K562 (cell line): Measurements from ENCODE around the gene SFXN5. TPM values are rescaled to one million over a fixed set of nuclear protein-coding genes. Genes with fewer than 3 reads are reported as not detected.

Source experiments
- ATAC-seq: fragments of 200-7000 bp; cut with Tn5 transposase; 3 replicates; pipeline ENCODE4 v1.9.1; 2020; ENCODE audit warnings: moderate library complexity
- BruUV-seq: library from RNA; stranded (reverse); fragments of 400-500 nt; replicated peaks from 2 replicates; lab custom pipeline; 2021; lab: Mats Ljungman, UMichigan
- CTCF ChIA-PET: fragments of 300-600 bp; formaldehyde crosslinking; extraction: SDS; loops from one replicate; lab custom pipeline; 2021; ENCODE audit warnings: low intra/inter-chr PET ratio; lab: Yijun Ruan, JAX
- POLR2A ChIA-PET: fragments of 300-600, 350-650 bp; sonication (Branson Sonifier 250); formaldehyde crosslinking; extraction: SDS; loops from one replicate; lab custom pipeline; 2021; ENCODE audit warnings: antibody characterized with exemption, inconsistent platforms; lab: Yijun Ruan, JAX
- DNase-seq, 4 experiments: peaks; one replicate each; pipeline versions ENCODE4 v3.0.0 to v3.0.0-alpha.2; 2011 to 2018; ENCODE audit warnings: low spot score in 3 of 4, mixed read lengths in 3 of 4; ENCODE audit errors: extremely low read depth in 1 of 4
- FAIRE-seq: peaks from 2 replicates; lab custom pipeline; 2011; peaks lifted over from hg19 to GRCh38; lab: Jason Lieb, UNC
- H2AFZ ChIP-seq: 2 replicates; pipeline ENCODE4 v1.6.0; 2011; ENCODE audit warnings: low read depth, low read length, control low read depth, inconsistent platforms
- H3K27ac ChIP-seq: fragments of 200-600 bp; 3 replicates; pipeline ENCODE4 v1.8.0; 2011; ENCODE audit warnings: low read depth, mild to moderate bottlenecking, control low read depth, inconsistent platforms, low read length, moderate library complexity, mixed read lengths; ENCODE audit errors: extremely low read depth
- H3K27me3 ChIP-seq, 2 experiments: fragments of 300-600 bp in 1 of 2; 2 replicates in 1 of 2; 3 replicates in 1 of 2; pipeline versions ENCODE4 v1.6.0 to v1.8.0; 2011; ENCODE audit warnings: inconsistent platforms in 2 of 2, low read length in 2 of 2, mild to moderate bottlenecking in 1 of 2, mixed read lengths in 1 of 2, moderate library complexity in 1 of 2; ENCODE audit not compliant: control insufficient read depth in 2 of 2, insufficient read depth in 2 of 2
- H3K36me3 ChIP-seq: fragments of 300-600 bp; 3 replicates; pipeline ENCODE4 v1.8.0; 2011; ENCODE audit warnings: mild to moderate bottlenecking, low read length, inconsistent platforms; ENCODE audit not compliant: control insufficient read depth, insufficient read depth
- H3K4me1 ChIP-seq, 2 experiments: fragments of 200-600 bp in 1 of 2; replicated peaks in 1 of 2; 2 replicates in 1 of 2; 3 replicates in 1 of 2; pipeline versions ENCODE4 v1.5.1 to v1.8.0; 2011; ENCODE audit warnings: inconsistent platforms in 2 of 2, low read length in 2 of 2, mild to moderate bottlenecking in 1 of 2, mixed read lengths in 1 of 2, moderate library complexity in 1 of 2; ENCODE audit not compliant: control insufficient read depth in 2 of 2, insufficient read depth in 2 of 2
- H3K4me2 ChIP-seq: 2 replicates; pipeline ENCODE4 v1.6.1; 2011; ENCODE audit warnings: low read length, control low read depth, inconsistent platforms, mixed read lengths; ENCODE audit not compliant: insufficient read depth
- H3K4me3 ChIP-seq: fragments of 200-600 bp; sonication (generic), shearing (Covaris generic); 2 replicates; pipeline ENCODE4 v1.5.1; 2016; ENCODE audit warnings: control low read depth, inconsistent platforms
- H3K79me2 ChIP-seq: fragments of 200-600 bp; 3 replicates; pipeline ENCODE4 v1.8.0; 2011; ENCODE audit warnings: low read length, inconsistent platforms; ENCODE audit not compliant: control insufficient read depth, insufficient read depth
- H3K9ac ChIP-seq, 2 experiments: 2 replicates each; pipeline versions ENCODE4 v1.6.0 to v1.6.1; 2011; ENCODE audit warnings: low read depth in 2 of 2, low read length in 2 of 2, control low read depth in 1 of 2, inconsistent platforms in 1 of 2, mild to moderate bottlenecking in 1 of 2, mixed read lengths in 1 of 2; ENCODE audit not compliant: insufficient read depth in 1 of 2
- H3K9me1 ChIP-seq: one replicate; pipeline ENCODE4 v1.6.0; 2011; ENCODE audit warnings: inconsistent platforms, mild to moderate bottlenecking, low read length, moderate library complexity; ENCODE audit not compliant: control insufficient read depth, insufficient read depth
- H3K9me3 ChIP-seq: replicated peaks from 2 replicates; pipeline ENCODE4 v1.5.1; 2011; ENCODE audit warnings: low read depth, low read length, inconsistent platforms; ENCODE audit not compliant: control insufficient read depth, insufficient read depth
- H4K20me1 ChIP-seq: replicated peaks from 2 replicates; pipeline ENCODE4 v1.6.1; 2011; ENCODE audit warnings: low read length, inconsistent platforms, mixed read lengths; ENCODE audit not compliant: control insufficient read depth, insufficient read depth
- CCNT2 ChIP-seq: IDR thresholded peaks from 2 replicates; pipeline ENCODE4 v1.6.1; 2011; ENCODE audit warnings: borderline replicate concordance, low read depth, mild to moderate bottlenecking, moderate library complexity, mixed read lengths, low read length; ENCODE audit not compliant: insufficient read length; ENCODE audit errors: extremely low read depth
- CREB1 ChIP-seq, 2 experiments: sonication (generic) in 1 of 2; formaldehyde crosslinking in 1 of 2; IDR thresholded peaks; 2 replicates each; pipeline versions ENCODE4 v1.6.1 to v1.8.0; 2012 to 2022; ENCODE audit warnings: inconsistent platforms in 1 of 2, mild to moderate bottlenecking in 1 of 2, missing genetic modification reagents in 1 of 2, moderate library complexity in 1 of 2
- ELF2 ChIP-seq: fragments of 250-450 bp; sonication (Bioruptor Pico); IDR thresholded peaks from 2 replicates; pipeline ENCODE4 v1.5.0; 2021; ENCODE audit warnings: mild to moderate bottlenecking
- ETS1 ChIP-seq: conservative IDR thresholded peaks from 2 replicates; pipeline ENCODE4 v1.6.1; 2011; ENCODE audit warnings: low read depth, mild to moderate bottlenecking, low read length; ENCODE audit not compliant: control insufficient read depth
- ETS2 ChIP-seq: IDR thresholded peaks from 2 replicates; pipeline ENCODE4 v1.6.1; 2016; ENCODE audit warnings: borderline replicate concordance, missing genetic modification characterization, mild to moderate bottlenecking, moderate library complexity, missing compliant biosample characterization; ENCODE audit not compliant: poor library complexity, severe bottlenecking
- GATAD2B ChIP-seq: fragments of 450-650 bp; IDR thresholded peaks from 2 replicates; pipeline ENCODE4 v1.6.1; 2017; ENCODE audit warnings: mild to moderate bottlenecking, borderline replicate concordance
- HMGXB4 ChIP-seq: sonication (generic); formaldehyde crosslinking; IDR thresholded peaks from 2 replicates; pipeline ENCODE4 v1.8.1; 2023; ENCODE audit warnings: mild to moderate bottlenecking, missing genetic modification reagents
- HNRNPLL ChIP-seq: fragments of 200-400 bp; formaldehyde crosslinking; IDR thresholded peaks from 2 replicates; pipeline ENCODE4 v1.6.1; 2017; ENCODE audit warnings: low read length, low read depth, mild to moderate bottlenecking; ENCODE audit not compliant: poor library complexity, severe bottlenecking
- KAT8 ChIP-seq: fragments of 450-650 bp; IDR thresholded peaks from 2 replicates; pipeline ENCODE4 v1.6.1; 2016; ENCODE audit warnings: low read depth, mild to moderate bottlenecking
- KDM1A ChIP-seq, 2 experiments: fragments of 450-650 bp; IDR thresholded peaks; 2 replicates each; pipeline ENCODE4 v1.6.1; 2016; ENCODE audit warnings: mild to moderate bottlenecking in 2 of 2
- POLR2B ChIP-seq: fragments of 450-650 bp; IDR thresholded peaks from 2 replicates; pipeline ENCODE4 v1.6.1; 2018; ENCODE audit warnings: low read depth; ENCODE audit not compliant: partially characterized antibody
- POLR2H ChIP-seq: IDR thresholded peaks from 2 replicates; pipeline ENCODE4 v1.6.1; 2016; ENCODE audit warnings: missing genetic modification characterization, low read depth, mild to moderate bottlenecking, control low read depth, missing compliant biosample characterization, moderate library complexity
- RBM25 ChIP-seq: fragments of 200-400 bp; formaldehyde crosslinking; IDR thresholded peaks from 2 replicates; pipeline ENCODE4 v1.6.1; 2018; ENCODE audit warnings: low read length, low read depth, moderate library complexity; ENCODE audit not compliant: severe bottlenecking
- RFX1 ChIP-seq: fragments of 450-650 bp; IDR thresholded peaks from 2 replicates; pipeline ENCODE4 v1.6.1; 2016; ENCODE audit warnings: mild to moderate bottlenecking, moderate library complexity
- SIX5 ChIP-seq, 2 experiments: IDR thresholded peaks; 2 replicates each; pipeline ENCODE4 v1.6.1; 2011; ENCODE audit warnings: low read length in 2 of 2, borderline replicate concordance in 1 of 2, low read depth in 1 of 2, mild to moderate bottlenecking in 1 of 2, moderate library complexity in 1 of 2; ENCODE audit not compliant: insufficient read depth in 1 of 2
- TGIF2 ChIP-seq: sonication (generic); formaldehyde crosslinking; IDR thresholded peaks from 2 replicates; pipeline ENCODE4 v1.8.1; 2022; ENCODE audit warnings: mild to moderate bottlenecking, missing genetic modification reagents, moderate library complexity
- ZNF124 ChIP-seq: sonication (generic); formaldehyde crosslinking; IDR thresholded peaks from 2 replicates; pipeline ENCODE4 v1.8.1; 2022; ENCODE audit warnings: missing genetic modification reagents
- ZNF212 ChIP-seq: fragments of 450-650 bp; formaldehyde crosslinking; IDR thresholded peaks from 2 replicates; pipeline ENCODE4 v1.4.0; 2020; ENCODE audit warnings: mild to moderate bottlenecking
- WGBS: fragments of 100-300 bp; shearing (Covaris generic); methylation state at CpG from one replicate; pipeline ENCODE4 v1.1.6; 2016; ENCODE audit warnings: low coverage, mixed read lengths; ENCODE audit not compliant: insufficient coverage; ENCODE audit errors: missing lambda C conversion rate; 5-methylcytosine and 5-hydroxymethylcytosine counted together
- in situ Hi-C: fragments of 300-500 bp; cut with MboI; formaldehyde crosslinking; loops from 4 replicates; pipeline ENCODE4 v1.15.0; 2018; ENCODE audit warnings: inconsistent platforms, mixed read lengths
- intact Hi-C: fragments of 100-400 bp; cut with micrococcal nuclease; formaldehyde crosslinking; loops from 2 replicates; pipeline ENCODE4 v1.14.2; 2022
- polyA plus RNA-seq, 8 experiments: library from polyadenylated mRNA; depleted of rRNA in 4 of 8; stranded (reverse) in 5 of 8; unstranded in 3 of 8; fragments of >200 nt; fragmentation: Nextera tagmentation in 2 of 8; fragmentation: Illumina TruSeq in 1 of 8; extraction: Ambion mirVana in 2 of 8; extraction: Trizol in 1 of 8; gene quantifications; 2 replicates each; pipeline versions ENCODE4 v1.2.1 to v1.2.3, GENCODE V29; 2011 to 2014; ENCODE audit warnings: inconsistent platforms in 1 of 8, missing spikeins in 1 of 8
- total RNA-seq, 7 experiments: library from RNA; depleted of rRNA in 6 of 7; stranded (reverse); fragments of >200 nt in 6 of 7; fragmentation: Illumina TruSeq in 2 of 7; extraction: Trizol in 2 of 7; gene quantifications; 2 replicates each; pipeline versions ENCODE4 v1.2.1 to v1.2.3, GENCODE V29; 2011 to 2021; ENCODE audit warnings: low replicate concordance in 1 of 7

SFXN5 gene
- total and polyA plus RNA-seq, 9 of the 15 experiments (the other 6 are each of a cell fraction or from before 2014, with no cell fraction given): 8.3 to 22.6 (median 16.0) TPM

GRCh38 chr2:72900191-72900825 is 171.2 kb downstream of the SFXN5 start (continued):
- no peak for TF ChIP-seq ETS2 (tag)
- TF ChIP-seq HNRNPLL: no peak
- TF ChIP-seq POLR2B: no peak
- no peak for TF ChIP-seq ZNF124 (CRISPR knock-in tag)
- TF ChIP-seq POLR2H: no peak
- no peak for TF ChIP-seq ZNF212 (CRISPR knock-in tag)
- no peak for TF ChIP-seq KAT8
- no peak for TF ChIP-seq CCNT2
- no peak for TF ChIP-seq TGIF2 (CRISPR knock-in tag)
- TF ChIP-seq, all 486 proteins: peak for 0

GRCh38 chr2:72898585-72898906 is 173.0 kb downstream of the SFXN5 start:
- Histone ChIP-seq H3K9me1 (no peaks in the 10 kb centered on the region), H3K36me3 (no peaks in the 10 kb centered on the region), H3K27ac (no peak overlapping the region), H3K4me3 (no peak overlapping the region), H3K4me2 (no peak overlapping the region), H2AFZ (no peak overlapping the region), H3K27me3 (peaks cover 4 to 45% of the 10 kb centered on the region in 2 experiments; a peak in 3 of 5 replicates), H3K9ac (no peak overlapping the region), H3K4me1 (peaks cover 5 to 11% of the 10 kb centered on the region in 2 experiments; a peak in 3 of 5 replicates), H3K9me3 (no peaks in the 10 kb centered on the region), H4K20me1 (peaks cover 7% of the 10 kb centered on the region), H3K79me2 (no peaks in the 10 kb centered on the region)
- FAIRE-seq: no peak
- 0% methylated on average over 2 of the region's 2 CpGs for WGBS
- in situ Hi-C loops (no loop called here), intact Hi-C loops (no loop called here)
- DNase-seq: no peak
- no peak for TF ChIP-seq ELF2 (CRISPR knock-in tag)
- TF ChIP-seq SIX5 (IDR thresholded peaks at IDR 0.05; ENCODE audit: borderline replicate concordance in 1 of 2, insufficient read depth in 1 of 2, low read depth in 1 of 2, low read length in 2 of 2): no peak
- TF ChIP-seq GATAD2B: no peak
- TF ChIP-seq HMGXB4 (CRISPR knock-in tag): no peak
- no peak for TF ChIP-seq KDM1A (IDR thresholded peaks at IDR 0.05)
- no peak for TF ChIP-seq ETS1
- peak; percentile 28 for TF ChIP-seq RBM25
- no peak for TF ChIP-seq RFX1
- no peak for TF ChIP-seq CREB1 (IDR thresholded peaks at IDR 0.05)
- no peak for TF ChIP-seq CREB1 (CRISPR knock-in tag; IDR thresholded peaks at IDR 0.05)
- ATAC-seq: no peak
- no TSS peak for BruUV-seq
- ChIA-PET CTCF (no interaction called here), POLR2A (no interaction called here)
